IPS-15b (cell line): ENCODE results near the gene MRPS12.

Experiments used
- H3K27me3 ChIP-seq: one replicate; pipeline ENCODE4 v1.6.1; 2013; ENCODE audit warnings: low read length; ENCODE audit not compliant: control insufficient read depth, insufficient read depth
- H3K36me3 ChIP-seq: one replicate; pipeline ENCODE4 v1.6.1; 2013; ENCODE audit warnings: low read length; ENCODE audit not compliant: control insufficient read depth, insufficient read depth
- H3K4me1 ChIP-seq: one replicate; pipeline ENCODE4 v1.6.1; 2013; ENCODE audit warnings: mild to moderate bottlenecking, low read length; ENCODE audit not compliant: control insufficient read depth, insufficient read depth
- H3K4me3 ChIP-seq: one replicate; pipeline ENCODE4 v1.5.1; 2013; ENCODE audit warnings: low read depth, low read length
- H3K9ac ChIP-seq: one replicate; pipeline ENCODE4 v1.6.1; 2013; ENCODE audit warnings: low read depth, mild to moderate bottlenecking, low read length
- H3K9me3 ChIP-seq: one replicate; pipeline ENCODE4 v1.6.1; 2013; ENCODE audit warnings: mild to moderate bottlenecking, low read length; ENCODE audit not compliant: control insufficient read depth, insufficient read depth

The MRPS12 gene

GRCh38 chr19:38899447-38900201 is 31.1 kb upstream of the MRPS12 start, which contains the start of the genes NFKBIB and SIRT2:
NFKBIB (plus strand) TSS chr19:38899969; CDS start chr19:38900033, 64 bp downstream.
SIRT2 (minus strand) TSS chr19:38899618; CDS start chr19:38899521, 97 bp downstream.
- Histone ChIP-seq H3K9me3 (no peaks in the 10 kb centered on the region), H3K4me3 (peak within 1 kb of the TSS; percentile 85), H3K4me1 (peaks cover 6% of the 10 kb centered on the region), H3K27me3 (peaks cover 14% of the 10 kb centered on the region), H3K9ac (no peak within 1 kb of the TSS), H3K36me3 (peaks cover 1% of the 10 kb centered on the region)

GRCh38 chr19:38900202-38900629 is 30.5 kb upstream of the MRPS12 start:
- Histone ChIP-seq H3K9ac (no peak overlapping the region), H3K9me3 (no peaks in the 10 kb centered on the region), H3K4me1 (peaks cover 6% of the 10 kb centered on the region), H3K27me3 (peaks cover 14% of the 10 kb centered on the region), H3K36me3 (peaks cover 7% of the 10 kb centered on the region), H3K4me3 (peak overlapping the region; percentile 62)

- H3K27me3 ChIP-seq: peaks cover 14% of the 10 kb centered on the region
- H3K4me3 ChIP-seq: peak overlapping the region; percentile 62
- H3K36me3 ChIP-seq: peaks cover 12% of the 10 kb centered on the region
- peaks cover 6% of the 10 kb centered on the region for H3K4me1 ChIP-seq
- no peaks in the 10 kb centered on the region for H3K9me3 ChIP-seq
- H3K9ac ChIP-seq: no peak overlapping the region
These were observed 30.0 kb upstream of the MRPS12 start for GRCh38 chr19:38900743-38901190.

- H3K9me3 ChIP-seq: no peaks in the 10 kb centered on the region
- no peak overlapping the region for H3K4me3 ChIP-seq
- no peak overlapping the region for H3K9ac ChIP-seq
These were observed 29.1 kb upstream of the MRPS12 start for GRCh38 chr19:38901683-38902082.

GRCh38 chr19:38904581-38905539 is 25.9 kb upstream of the MRPS12 start:
- H3K9ac ChIP-seq: no peak overlapping the region
- no peak overlapping the region for H3K4me3 ChIP-seq
- no peaks in the 10 kb centered on the region for H3K9me3 ChIP-seq
- peaks cover 6% of the 10 kb centered on the region for H3K4me1 ChIP-seq
- no peaks in the 10 kb centered on the region for H3K27me3 ChIP-seq
- H3K36me3 ChIP-seq: peaks cover 23% of the 10 kb centered on the region

More at GRCh38 chr19:38901683-38902082, 29.1 kb upstream of the MRPS12 start:
- Histone ChIP-seq H3K4me1 (peaks cover 6% of the 10 kb centered on the region), H3K36me3 (peaks cover 14% of the 10 kb centered on the region), H3K27me3 (peaks cover 14% of the 10 kb centered on the region)

- Histone ChIP-seq H3K9ac (no peak overlapping the region), H3K27me3 (no peaks in the 10 kb centered on the region), H3K4me3 (no peak overlapping the region), H3K36me3 (peaks cover 23% of the 10 kb centered on the region), H3K9me3 (no peaks in the 10 kb centered on the region), H3K4me1 (peaks cover 6% of the 10 kb centered on the region)
These were observed 25.1 kb upstream of the MRPS12 start for GRCh38 chr19:38905620-38906019.

- Histone ChIP-seq H3K4me1 (no peaks in the 10 kb centered on the region), H3K36me3 (peaks cover 23% of the 10 kb centered on the region), H3K9me3 (no peaks in the 10 kb centered on the region), H3K27me3 (no peaks in the 10 kb centered on the region), H3K4me3 (no peak overlapping the region), H3K9ac (no peak overlapping the region)
These were observed 23.5 kb upstream of the MRPS12 start for GRCh38 chr19:38907227-38907626.

GRCh38 chr19:38907670-38908069 is 23.1 kb upstream of the MRPS12 start:
- no peak overlapping the region for H3K4me3 ChIP-seq

GRCh38 chr19:38908911-38909310 is 21.8 kb upstream of the MRPS12 start:
- H3K4me1 ChIP-seq: no peaks in the 10 kb centered on the region
- no peak overlapping the region for H3K4me3 ChIP-seq
- no peaks in the 10 kb centered on the region for H3K9me3 ChIP-seq
- H3K27me3 ChIP-seq: no peaks in the 10 kb centered on the region
- peaks cover 23% of the 10 kb centered on the region for H3K36me3 ChIP-seq
- H3K9ac ChIP-seq: no peak overlapping the region

More at GRCh38 chr19:38907670-38908069, 23.1 kb upstream of the MRPS12 start:
- Histone ChIP-seq H3K27me3 (no peaks in the 10 kb centered on the region), H3K4me1 (no peaks in the 10 kb centered on the region), H3K36me3 (peaks cover 23% of the 10 kb centered on the region), H3K9me3 (no peaks in the 10 kb centered on the region), H3K9ac (no peak overlapping the region)

- Histone ChIP-seq H3K4me1 (no peaks in the 10 kb centered on the region), H3K36me3 (peaks cover 13% of the 10 kb centered on the region), H3K4me3 (no peak overlapping the region), H3K9me3 (no peaks in the 10 kb centered on the region), H3K27me3 (no peaks in the 10 kb centered on the region), H3K9ac (no peak overlapping the region)
These were observed 20.3 kb upstream of the MRPS12 start for GRCh38 chr19:38910488-38910887.

- Histone ChIP-seq H3K27me3 (no peaks in the 10 kb centered on the region), H3K36me3 (peaks cover 9% of the 10 kb centered on the region), H3K4me3 (no peak overlapping the region), H3K4me1 (no peaks in the 10 kb centered on the region), H3K9me3 (no peaks in the 10 kb centered on the region), H3K9ac (no peak overlapping the region)
These were observed 19.2 kb upstream of the MRPS12 start for GRCh38 chr19:38911388-38912001.
